Endothelial cell of umbilical vein (primary cell): ENCODE measurements around the gene TTLL5. TPM values are rescaled to one million over a fixed set of nuclear protein-coding genes. Genes with fewer than 3 reads are reported as not detected.

ENCODE experiments used
- BruUV-seq: library from RNA; stranded (reverse); fragments of 400-500 nt; replicated peaks from 2 replicates; lab custom pipeline; 2021; lab: Mats Ljungman, UMichigan
- CTCF ChIA-PET: fragments of 300-600, 350-600 bp; sonication (Branson Sonifier 250); formaldehyde crosslinking; loops from one replicate; lab custom pipeline; 2021; ENCODE audit warnings: antibody characterized with exemption, inconsistent platforms; lab: Charles Lee
- POLR2A ChIA-PET: fragments of 300-600, 350-600 bp; sonication (Branson Sonifier 250); formaldehyde crosslinking; loops from one replicate; lab custom pipeline; 2021; ENCODE audit warnings: antibody characterized with exemption, inconsistent platforms; lab: Charles Lee
- DNase-seq: peaks from one replicate; pipeline ENCODE4 v3.0.0-alpha.2; 2011; ENCODE audit warnings: low read depth, low spot score
- FAIRE-seq: peaks from 2 replicates; lab custom pipeline; 2011; peaks lifted over from hg19 to GRCh38; lab: Jason Lieb, UNC
- H2AFZ ChIP-seq: 2 replicates; pipeline ENCODE4 v1.6.0; 2012; ENCODE audit warnings: low read depth, low read length, control low read depth, inconsistent platforms
- H3K27ac ChIP-seq: 2 replicates; pipeline ENCODE4 v1.5.1; 2011; ENCODE audit warnings: low read depth, mild to moderate bottlenecking, control low read depth, low read length, moderate library complexity; ENCODE audit not compliant: insufficient read depth
- H3K27me3 ChIP-seq, 2 experiments: 2 replicates each; pipeline versions ENCODE4 v1.6.0 to v1.6.1; 2011; ENCODE audit warnings: low read length in 2 of 2, mixed read lengths in 1 of 2; ENCODE audit not compliant: control insufficient read depth in 2 of 2, insufficient read depth in 2 of 2
- H3K36me3 ChIP-seq, 2 experiments: 2 replicates in 1 of 2; 3 replicates in 1 of 2; pipeline ENCODE4 v1.5.1; 2011; ENCODE audit warnings: low read length in 2 of 2, mild to moderate bottlenecking in 1 of 2, moderate library complexity in 1 of 2; ENCODE audit not compliant: control insufficient read depth in 2 of 2, insufficient read depth in 2 of 2; ENCODE audit errors: extremely low read depth in 1 of 2
- H3K4me1 ChIP-seq: 3 replicates; pipeline ENCODE4 v1.5.1; 2011; ENCODE audit warnings: mild to moderate bottlenecking, low read length; ENCODE audit not compliant: control insufficient read depth, insufficient read depth; ENCODE audit errors: extremely low read depth
- H3K4me2 ChIP-seq: 2 replicates; pipeline ENCODE4 v1.6.1; 2011; ENCODE audit warnings: low read length, control low read depth, mixed read lengths; ENCODE audit not compliant: insufficient read depth
- H3K4me3 ChIP-seq, 3 experiments: fragments of 200-600 bp in 1 of 3; sonication (generic), shearing (Covaris generic) in 1 of 3; replicated peaks in 1 of 3; 2 replicates each; pipeline ENCODE4 v1.5.1; 2011 to 2016; ENCODE audit warnings: control low read depth in 3 of 3, low read length in 3 of 3, mild to moderate bottlenecking in 2 of 3, inconsistent platforms in 1 of 3, low read depth in 1 of 3, moderate library complexity in 1 of 3; ENCODE audit not compliant: insufficient read depth in 1 of 3
- H3K79me2 ChIP-seq: 2 replicates; pipeline ENCODE4 v1.6.0; 2012; ENCODE audit warnings: low read length, inconsistent platforms; ENCODE audit not compliant: control insufficient read depth, insufficient read depth
- H3K9ac ChIP-seq: replicated peaks from 2 replicates; pipeline ENCODE3; 2011; ENCODE audit warnings: low read length, control low read depth; ENCODE audit not compliant: insufficient read depth; ENCODE audit errors: extremely low read depth
- H3K9me1 ChIP-seq: replicated peaks from 3 replicates; pipeline ENCODE4 v1.6.0; 2011; ENCODE audit warnings: mild to moderate bottlenecking, low read length; ENCODE audit not compliant: control insufficient read depth, insufficient read depth; ENCODE audit errors: extremely low read depth
- H3K9me3 ChIP-seq: replicated peaks from 2 replicates; pipeline ENCODE4 v1.5.1; 2012; ENCODE audit warnings: low read length, inconsistent platforms; ENCODE audit not compliant: control insufficient read depth, insufficient read depth
- H4K20me1 ChIP-seq: replicated peaks from 2 replicates; pipeline ENCODE3; 2011; ENCODE audit warnings: mild to moderate bottlenecking, low read length; ENCODE audit not compliant: control insufficient read depth, insufficient read depth; ENCODE audit errors: extremely low read depth
- EZH2 ChIP-seq: IDR thresholded peaks from 2 replicates; pipeline ENCODE4 v1.6.1; 2012; ENCODE audit warnings: borderline replicate concordance, low read depth, mild to moderate bottlenecking, moderate library complexity, low read length, inconsistent platforms; ENCODE audit not compliant: severe bottlenecking
- FOS ChIP-seq: IDR thresholded peaks from 2 replicates; pipeline ENCODE4 v1.6.1; 2011; ENCODE audit warnings: mild to moderate bottlenecking, low read length, moderate library complexity, borderline replicate concordance; ENCODE audit not compliant: insufficient read depth
- GATA2 ChIP-seq: IDR thresholded peaks from 2 replicates; pipeline ENCODE4 v1.7.0; 2011; ENCODE audit warnings: low read depth, mild to moderate bottlenecking, moderate library complexity, mixed read lengths, low read length; ENCODE audit not compliant: insufficient read length, insufficient read depth
- JUN ChIP-seq: IDR thresholded peaks from 2 replicates; pipeline ENCODE4 v1.6.1; 2011; ENCODE audit warnings: borderline replicate concordance, low read depth; ENCODE audit not compliant: insufficient read length, insufficient read depth
- MAX ChIP-seq: IDR thresholded peaks from 2 replicates; pipeline ENCODE4 v1.6.1; 2011; ENCODE audit not compliant: insufficient read depth, insufficient read length
- MYC ChIP-seq: IDR thresholded peaks from one replicate; pipeline ENCODE4 v1.6.1; 2011; ENCODE audit warnings: mild to moderate bottlenecking, low read depth, low read length
- POLR2A ChIP-seq: IDR thresholded peaks from 2 replicates; pipeline ENCODE4 v1.6.1; 2012; ENCODE audit warnings: low read depth, mild to moderate bottlenecking, control low read depth, low read length
- POLR2AphosphoS5 ChIP-seq: IDR thresholded peaks from 2 replicates; pipeline ENCODE4 v1.6.1; 2012; ENCODE audit warnings: low read depth, mild to moderate bottlenecking, control low read depth, low read length, moderate library complexity; ENCODE audit not compliant: insufficient read depth
- dilution Hi-C: fragments of 300-500 bp; cut with MboI; formaldehyde crosslinking; loops from one replicate; pipeline ENCODE4 v1.15.0; 2019; ENCODE audit warnings: low sequenced_read_pairs; ENCODE audit not compliant: extremely low pct_ligation_motif_present
- intact Hi-C: fragments of 100-400 bp; cut with micrococcal nuclease; formaldehyde crosslinking; loops from one replicate; pipeline ENCODE4 v1.10.0; 2022
- polyA plus RNA-seq, 4 experiments: library from polyadenylated mRNA; depleted of rRNA in 3 of 4; stranded (reverse) in 3 of 4; unstranded in 1 of 4; fragments of >200 nt; gene quantifications; 2 replicates each; pipeline versions ENCODE4 v1.2.1 to v1.2.3, GENCODE V29; 2011 to 2012; ENCODE audit warnings: missing spikeins in 1 of 4
- total RNA-seq: library from RNA; stranded (reverse); gene quantifications from 2 replicates; pipeline ENCODE4 v1.2.3, GENCODE V29; 2021
- TF ChIP-seq, protein P1 (sequence below), 2 donors: IDR thresholded peaks; 1 replicate in 1 of 2; 2 replicates in 1 of 2; pipeline ENCODE4 v1.5.1; 2011; ENCODE audit warnings: low read length in 2 of 2, mild to moderate bottlenecking in 2 of 2, moderate library complexity in 2 of 2, control low read depth in 1 of 2, inconsistent platforms in 1 of 2, low read depth in 1 of 2; ENCODE audit not compliant: insufficient read depth in 1 of 2; ENCODE audit errors: extremely low read depth in 1 of 2

Gene TTLL5
- total and polyA plus RNA-seq, 2 donors (not counting 3 experiments of a cell fraction or from before 2014, with no cell fraction given) = 33.2 to 93.6 TPM

DNA sequence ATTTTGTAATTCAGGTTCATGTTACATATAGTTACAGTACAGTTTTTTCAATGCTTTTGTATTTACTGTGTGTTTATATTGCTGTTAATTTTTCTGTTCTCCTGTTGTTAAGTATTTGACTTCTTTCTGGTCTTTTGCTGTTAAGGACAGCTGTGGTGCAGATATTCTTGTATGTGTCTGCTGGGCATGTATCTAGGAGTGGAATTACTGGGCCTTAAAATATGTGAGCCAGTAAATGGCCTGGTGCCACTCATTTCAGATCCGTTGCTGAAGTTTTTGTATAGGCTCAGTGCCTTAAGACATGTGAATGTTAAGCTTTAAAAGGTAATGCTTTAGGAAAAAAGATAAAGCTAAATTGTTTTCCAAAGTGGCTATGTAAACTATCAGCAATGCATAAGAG lies 87.3 kb downstream of the TTLL5 start:
- H4K20me1 ChIP-seq = no peaks in the 10 kb centered on the region
- H3K36me3 ChIP-seq = peaks cover 4 to 10% of the 10 kb centered on the region in 2 experiments
- no peak overlapping the region for H3K4me2 ChIP-seq
- no TSS peak for BruUV-seq
- intact Hi-C loops = no loop called here
- ChIA-PET POLR2A (no interaction called here), CTCF (interaction anchor here (0.8 to 1.9 kb wide), 4 partner anchors 9 to 234 kb away, joined by 3 to 6 read pairs (median 4); no protein-coding TSS in a partner anchor)
- dilution Hi-C loops = no loop called here
- FAIRE-seq (no peak), DNase-seq (no peak)
- H3K4me1 ChIP-seq = no peaks in the 10 kb centered on the region
- no peaks in the 10 kb centered on the region for H3K9me3 ChIP-seq
- no peak overlapping the region for H3K4me3 ChIP-seq
- no peaks in the 10 kb centered on the region for H3K79me2 ChIP-seq
- no peaks in the 10 kb centered on the region for H3K9me1 ChIP-seq
- H3K27ac ChIP-seq = no peak overlapping the region
- TF ChIP-seq MYC (no peak), FOS (no peak), GATA2 (no peak), JUN (no peak), POLR2AphosphoS5 (no peak), POLR2A (no peak), EZH2 (no peak), MAX (no peak)
- TF ChIP-seq, protein P1, sequence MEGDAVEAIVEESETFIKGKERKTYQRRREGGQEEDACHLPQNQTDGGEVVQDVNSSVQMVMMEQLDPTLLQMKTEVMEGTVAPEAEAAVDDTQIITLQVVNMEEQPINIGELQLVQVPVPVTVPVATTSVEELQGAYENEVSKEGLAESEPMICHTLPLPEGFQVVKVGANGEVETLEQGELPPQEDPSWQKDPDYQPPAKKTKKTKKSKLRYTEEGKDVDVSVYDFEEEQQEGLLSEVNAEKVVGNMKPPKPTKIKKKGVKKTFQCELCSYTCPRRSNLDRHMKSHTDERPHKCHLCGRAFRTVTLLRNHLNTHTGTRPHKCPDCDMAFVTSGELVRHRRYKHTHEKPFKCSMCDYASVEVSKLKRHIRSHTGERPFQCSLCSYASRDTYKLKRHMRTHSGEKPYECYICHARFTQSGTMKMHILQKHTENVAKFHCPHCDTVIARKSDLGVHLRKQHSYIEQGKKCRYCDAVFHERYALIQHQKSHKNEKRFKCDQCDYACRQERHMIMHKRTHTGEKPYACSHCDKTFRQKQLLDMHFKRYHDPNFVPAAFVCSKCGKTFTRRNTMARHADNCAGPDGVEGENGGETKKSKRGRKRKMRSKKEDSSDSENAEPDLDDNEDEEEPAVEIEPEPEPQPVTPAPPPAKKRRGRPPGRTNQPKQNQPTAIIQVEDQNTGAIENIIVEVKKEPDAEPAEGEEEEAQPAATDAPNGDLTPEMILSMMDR (IDR thresholded peaks at IDR 0.05; ENCODE audit: extremely low read depth in 1 of 2, insufficient read depth in 1 of 2, low read depth in 1 of 2, low read length in 2 of 2) = no peak
- no peak overlapping the region for H2AFZ ChIP-seq
- no peaks in the 10 kb centered on the region for H3K27me3 ChIP-seq
- no peak overlapping the region for H3K9ac ChIP-seq
